Erythroblast (primary cell): ENCODE measurements around the gene PCDHGA7.

Experiments
- GATA1 ChIP-seq: IDR thresholded peaks from 2 replicates; pipeline ENCODE4 v1.6.1; 2011; ENCODE audit warnings: low read depth, mild to moderate bottlenecking, control low read depth, low read length, moderate library complexity
- POLR2A ChIP-seq: IDR thresholded peaks from 2 replicates; pipeline ENCODE4 v1.6.1; 2011; ENCODE audit warnings: mild to moderate bottlenecking, low read length

- TF ChIP-seq POLR2A (no peak), GATA1 (no peak)
Observed at GRCh38 chr5:141389153-141390042, 6.9 kb downstream of the PCDHGA7 start.
